Thoracic aorta (tissue), 2 donors: Measurements from ENCODE around the gene PAM. TPM values are rescaled to one million over a fixed set of nuclear protein-coding genes. Genes with fewer than 3 reads are reported as not detected.

Source experiments
- ATAC-seq: fragments of 150-250 bp; one replicate; pipeline ENCODE4 v1.8.0; 2017; ENCODE audit warnings: low read depth; ENCODE audit not compliant: insufficient number of reproducible peaks, low FRiP score
- DNase-seq: peaks from one replicate; pipeline ENCODE4 v3.0.0-alpha.2; 2020; ENCODE audit warnings: low spot score
- H3K27ac ChIP-seq, 2 donors: fragments of 200-600 bp; sonication (generic); 1 replicate in 1 of 2; 2 replicates in 1 of 2; pipeline ENCODE4 v1.5.1; 2016; ENCODE audit warnings: mild to moderate bottlenecking in 2 of 2, moderate library complexity in 2 of 2
- H3K27me3 ChIP-seq: fragments of 200-600 bp; sonication (generic); replicated peaks from 2 replicates; pipeline ENCODE4 v1.6.0; 2016; ENCODE audit warnings: mild to moderate bottlenecking; ENCODE audit not compliant: insufficient read depth
- H3K36me3 ChIP-seq: fragments of 200-600 bp; sonication (generic); one replicate; pipeline ENCODE4 v1.5.1; 2016
- H3K4me1 ChIP-seq, 2 donors: fragments of 200-600 bp; sonication (generic); 1 replicate in 1 of 2; 2 replicates in 1 of 2; pipeline versions ENCODE4 v1.5.1 to v1.6.0; 2016; ENCODE audit warnings: low read depth in 2 of 2, mild to moderate bottlenecking in 1 of 2; ENCODE audit not compliant: control insufficient read depth in 1 of 2
- H3K4me3 ChIP-seq: fragments of 200-600 bp; sonication (generic); 2 replicates; pipeline ENCODE4 v1.5.1; 2016; ENCODE audit warnings: mild to moderate bottlenecking
- H3K9me3 ChIP-seq: fragments of 200-600 bp; sonication (generic); 2 replicates; pipeline ENCODE4 v1.5.1; 2016
- total RNA-seq, 2 donors: library from RNA; depleted of rRNA; stranded (reverse); fragments of >200 nt; gene quantifications; one replicate each; pipeline versions ENCODE4 v1.1.0 to v1.2.3, GENCODE V29; 2016
- TF ChIP-seq, protein P1 (sequence below): fragments of 200-600 bp; sonication (generic); IDR thresholded peaks from one replicate; pipeline ENCODE4 v1.5.1; 2019; ENCODE audit warnings: antibody characterized with exemption

PAM gene
- total RNA-seq, 2 donors from 2014 or later, result 571 to 806 TPM

DNA sequence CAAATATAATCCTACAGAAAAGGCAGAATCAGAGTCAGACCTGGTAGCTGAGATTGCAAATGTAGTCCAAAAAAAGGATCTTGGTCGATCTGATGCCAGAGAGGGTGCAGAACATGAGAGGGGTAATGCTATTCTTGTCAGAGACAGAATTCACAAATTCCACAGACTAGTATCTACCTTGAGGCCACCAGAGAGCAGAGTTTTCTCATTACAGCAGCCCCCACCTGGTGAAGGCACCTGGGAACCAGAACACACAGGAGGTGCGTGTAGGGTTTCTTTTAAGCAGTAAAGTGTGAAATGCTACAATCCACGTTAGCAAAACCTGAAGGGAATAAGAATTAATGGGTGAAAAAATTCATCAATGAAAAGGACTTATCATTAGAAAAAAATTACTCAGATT lies 219.1 kb downstream of the PAM start:
- DNase-seq (no peak), ATAC-seq (no peak)
- Histone ChIP-seq H3K9me3 (no peaks in the 10 kb centered on the region), H3K27ac (no peak overlapping the region), H3K36me3 (no peaks in the 10 kb centered on the region), H3K4me3 (no peak overlapping the region), H3K27me3 (no peaks in the 10 kb centered on the region), H3K4me1 (peaks cover 14 to 24% of the 10 kb centered on the region in 2 donors)
- TF ChIP-seq, protein P1, sequence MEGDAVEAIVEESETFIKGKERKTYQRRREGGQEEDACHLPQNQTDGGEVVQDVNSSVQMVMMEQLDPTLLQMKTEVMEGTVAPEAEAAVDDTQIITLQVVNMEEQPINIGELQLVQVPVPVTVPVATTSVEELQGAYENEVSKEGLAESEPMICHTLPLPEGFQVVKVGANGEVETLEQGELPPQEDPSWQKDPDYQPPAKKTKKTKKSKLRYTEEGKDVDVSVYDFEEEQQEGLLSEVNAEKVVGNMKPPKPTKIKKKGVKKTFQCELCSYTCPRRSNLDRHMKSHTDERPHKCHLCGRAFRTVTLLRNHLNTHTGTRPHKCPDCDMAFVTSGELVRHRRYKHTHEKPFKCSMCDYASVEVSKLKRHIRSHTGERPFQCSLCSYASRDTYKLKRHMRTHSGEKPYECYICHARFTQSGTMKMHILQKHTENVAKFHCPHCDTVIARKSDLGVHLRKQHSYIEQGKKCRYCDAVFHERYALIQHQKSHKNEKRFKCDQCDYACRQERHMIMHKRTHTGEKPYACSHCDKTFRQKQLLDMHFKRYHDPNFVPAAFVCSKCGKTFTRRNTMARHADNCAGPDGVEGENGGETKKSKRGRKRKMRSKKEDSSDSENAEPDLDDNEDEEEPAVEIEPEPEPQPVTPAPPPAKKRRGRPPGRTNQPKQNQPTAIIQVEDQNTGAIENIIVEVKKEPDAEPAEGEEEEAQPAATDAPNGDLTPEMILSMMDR, result no peak

DNA sequence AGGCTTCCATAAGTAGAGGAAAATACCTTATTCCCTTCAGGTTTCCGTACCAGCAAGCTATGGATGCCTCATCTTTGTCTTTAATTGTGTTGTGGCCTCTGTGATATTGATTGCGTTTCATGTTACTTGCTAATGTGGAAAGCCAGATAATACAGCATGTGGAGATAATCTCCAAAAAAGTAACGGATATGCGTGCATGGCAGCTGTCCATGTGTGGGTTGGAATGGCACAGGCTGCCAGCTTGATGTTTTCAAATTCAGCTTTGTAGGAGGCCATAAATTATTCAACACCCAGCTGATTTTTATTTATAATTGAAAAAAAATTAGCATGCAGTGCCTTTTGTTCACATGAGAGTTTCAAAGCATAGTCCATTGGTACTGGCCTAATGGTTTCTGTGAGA lies 219.9 kb downstream of the PAM start:
- no peak for DNase-seq
- Histone ChIP-seq H3K27ac (peak overlapping the region; percentile 45 to 49), H3K36me3 (no peaks in the 10 kb centered on the region), H3K27me3 (no peaks in the 10 kb centered on the region), H3K9me3 (no peaks in the 10 kb centered on the region), H3K4me1 (peaks cover 14 to 24% of the 10 kb centered on the region in 2 donors), H3K4me3 (no peak overlapping the region)
- TF ChIP-seq, protein P1, result no peak
- ATAC-seq, result no peak

DNA sequence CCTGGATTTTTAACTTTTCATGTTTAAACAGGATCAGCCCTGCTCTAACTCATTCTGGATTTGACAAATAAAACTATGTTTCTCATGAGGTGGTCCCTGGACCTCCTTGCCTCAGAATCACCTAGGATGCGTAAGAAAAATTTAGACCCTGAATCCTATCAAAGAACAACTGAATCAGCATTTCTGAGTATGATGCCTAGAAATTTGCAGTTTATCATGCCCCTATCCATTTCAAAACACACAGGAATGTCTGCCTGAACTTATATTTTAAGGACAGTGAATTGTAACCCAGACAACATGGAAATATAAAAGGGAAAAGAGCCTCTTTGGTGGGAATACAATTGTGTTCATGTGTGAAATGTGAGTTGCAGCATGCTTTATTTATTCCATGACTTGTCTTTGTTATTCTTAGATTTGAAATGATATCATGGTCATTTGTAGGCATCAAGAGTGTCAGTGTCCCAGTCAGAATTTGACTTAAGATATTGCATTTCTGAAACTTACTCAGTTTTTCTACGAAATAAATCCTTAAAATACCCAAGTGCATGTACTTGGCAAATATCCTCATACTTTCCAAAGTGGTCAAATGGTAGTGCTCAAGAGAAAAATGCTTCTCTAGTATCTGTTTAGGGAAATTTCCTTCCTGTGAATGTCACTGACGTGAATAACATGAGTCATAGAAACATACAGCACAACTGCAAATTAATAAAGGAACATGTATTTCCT lies 220.5 kb downstream of the PAM start:
- no peaks in the 10 kb centered on the region for H3K36me3 ChIP-seq
- H3K9me3 ChIP-seq, result no peaks in the 10 kb centered on the region
- H3K4me1 ChIP-seq, result peaks cover 14 to 24% of the 10 kb centered on the region in 2 donors
- TF ChIP-seq, protein P1, result no peak
- H3K4me3 ChIP-seq, result no peak overlapping the region
- DNase-seq (no peak), ATAC-seq (no peak)
- peak overlapping the region; percentile 45 to 49 for H3K27ac ChIP-seq
- no peaks in the 10 kb centered on the region for H3K27me3 ChIP-seq

DNA sequence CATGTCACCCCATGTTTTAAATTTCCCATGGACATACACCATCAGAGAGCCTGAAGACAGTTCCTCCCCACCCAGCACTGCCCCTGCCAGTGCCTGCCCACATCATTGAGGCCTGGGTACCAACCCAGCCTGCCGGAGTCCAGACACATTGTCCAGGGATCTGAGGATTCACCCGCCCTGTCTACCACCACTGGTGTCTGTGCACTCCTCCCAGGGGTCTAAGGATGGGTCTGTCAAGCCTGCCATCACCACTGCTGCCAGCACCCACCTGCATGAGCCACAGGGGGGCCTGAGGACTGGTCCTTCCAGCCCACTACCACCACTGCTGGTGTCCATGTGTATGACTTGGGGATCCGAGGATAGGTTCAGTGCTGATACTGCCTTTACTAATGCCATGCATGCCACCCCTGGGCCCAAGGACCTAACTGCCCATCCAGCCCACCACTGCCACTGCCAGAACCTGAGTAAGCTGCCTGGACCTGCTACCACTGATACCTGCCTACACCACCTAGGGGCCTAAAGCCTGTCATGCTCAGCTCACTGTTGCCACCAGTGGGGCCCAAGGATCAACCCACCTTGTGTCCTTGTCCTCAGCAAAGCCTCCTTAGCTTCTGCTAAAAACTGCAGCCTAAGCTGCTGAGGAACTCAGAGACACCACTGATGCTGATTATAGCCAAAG lies 227.0 kb downstream of the PAM start:
- peaks cover 11% of the 10 kb centered on the region for H3K36me3 ChIP-seq
- ATAC-seq (no peak), DNase-seq (no peak)
- no peaks in the 10 kb centered on the region for H3K9me3 ChIP-seq
- TF ChIP-seq, protein P1, result no peak
- H3K27me3 ChIP-seq, result no peaks in the 10 kb centered on the region
- H3K27ac ChIP-seq, result no peak overlapping the region
- no peak overlapping the region for H3K4me3 ChIP-seq
- H3K4me1 ChIP-seq, result no peaks in the 10 kb centered on the region

DNA sequence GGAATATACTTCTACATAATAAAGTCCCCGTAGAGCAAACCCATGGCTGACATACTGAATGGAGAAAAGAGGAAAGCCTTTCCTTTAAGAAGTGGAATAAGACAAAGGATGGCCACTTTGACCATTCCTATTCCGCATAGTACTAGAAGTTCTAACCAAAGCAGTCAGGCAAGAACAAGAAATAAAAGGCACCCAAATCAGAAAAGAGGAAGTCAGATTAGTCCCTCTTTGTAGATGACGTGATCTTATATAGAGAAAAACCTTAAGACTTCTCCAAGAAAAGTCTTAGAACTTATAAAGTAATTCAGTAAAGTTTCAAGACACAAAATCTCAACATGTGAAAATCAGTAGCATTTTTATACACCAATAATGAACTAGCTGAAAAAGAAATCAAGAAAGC lies 231.0 kb downstream of the PAM start:
- DNase-seq (no peak), ATAC-seq (no peak)
- Histone ChIP-seq H3K27ac (no peak overlapping the region), H3K4me1 (peaks cover 0 to 1% of the 10 kb centered on the region in 2 donors), H3K36me3 (peaks cover 11% of the 10 kb centered on the region), H3K4me3 (no peak overlapping the region), H3K9me3 (no peaks in the 10 kb centered on the region), H3K27me3 (no peaks in the 10 kb centered on the region)
- TF ChIP-seq, protein P1, result no peak
